Measurements from ENCODE around the gene CCDC57. TPM values are rescaled to one million over a fixed set of nuclear protein-coding genes. Genes with fewer than 3 reads are reported as not detected.

The CCDC57 gene
- total RNA-seq, 1 donor: 21.0 TPM

- no peak overlapping the region for H2AFZ ChIP-seq (ENCODE audit: low read length)
- no peaks in the 10 kb centered on the region for H3K9me3 ChIP-seq (ENCODE audit: low read depth, low read length)
- peak; percentile 82 for DNase-seq (ENCODE audit: insufficient read length, low spot score, missing footprints)
- no peaks in the 10 kb centered on the region for H3K4me1 ChIP-seq (ENCODE audit: insufficient read depth, low read length)
- H3K27me3 ChIP-seq (ENCODE audit: insufficient read depth, low read length): no peaks in the 10 kb centered on the region
- no peaks in the 10 kb centered on the region for H4K20me1 ChIP-seq (ENCODE audit: insufficient read depth, low read length)
- peaks cover 34% of the 10 kb centered on the region for H3K36me3 ChIP-seq (ENCODE audit: insufficient read depth, low read length)
- H3K4me2 ChIP-seq (ENCODE audit: insufficient read depth, low read length): no peak overlapping the region
- H3K27ac ChIP-seq (ENCODE audit: low read depth, low read length): no peak overlapping the region
- no peak for TF ChIP-seq CTCF (IDR thresholded peaks at IDR 0.05; ENCODE audit: extremely low read depth, low read depth, low read length)
- no peaks in the 10 kb centered on the region for H3K79me2 ChIP-seq (ENCODE audit: insufficient read depth, low read length)
- no peak overlapping the region for H3K4me3 ChIP-seq (ENCODE audit: insufficient read depth, low read length)
Measured at GRCh38 chr17:82188001-82188961, 24.4 kb downstream of the CCDC57 start.

- Histone ChIP-seq H3K36me3 (ENCODE audit: insufficient read depth, low read length) (peaks cover 32% of the 10 kb centered on the region), H3K4me2 (ENCODE audit: insufficient read depth, low read length) (no peak overlapping the region), H3K27ac (ENCODE audit: low read depth, low read length) (no peak overlapping the region), H3K79me2 (ENCODE audit: insufficient read depth, low read length) (no peaks in the 10 kb centered on the region), H3K27me3 (ENCODE audit: insufficient read depth, low read length) (no peaks in the 10 kb centered on the region), H3K9me3 (ENCODE audit: low read depth, low read length) (no peaks in the 10 kb centered on the region), H3K4me3 (ENCODE audit: insufficient read depth, low read length) (no peak overlapping the region), H4K20me1 (ENCODE audit: insufficient read depth, low read length) (no peaks in the 10 kb centered on the region), H3K4me1 (ENCODE audit: insufficient read depth, low read length) (no peaks in the 10 kb centered on the region), H2AFZ (ENCODE audit: low read length) (no peak overlapping the region)
- no peak for TF ChIP-seq CTCF (IDR thresholded peaks at IDR 0.05; ENCODE audit: extremely low read depth, low read depth, low read length)
- DNase-seq (ENCODE audit: insufficient read length, low spot score, missing footprints): no peak
Measured at GRCh38 chr17:82187500-82187899, 25.1 kb downstream of the CCDC57 start.

GRCh38 chr17:82186221-82186620 lies 26.4 kb downstream of the CCDC57 start:
- Histone ChIP-seq H3K27ac (ENCODE audit: low read depth, low read length) (no peak overlapping the region), H2AFZ (ENCODE audit: low read length) (no peak overlapping the region), H3K36me3 (ENCODE audit: insufficient read depth, low read length) (peaks cover 30% of the 10 kb centered on the region), H4K20me1 (ENCODE audit: insufficient read depth, low read length) (no peaks in the 10 kb centered on the region), H3K4me2 (ENCODE audit: insufficient read depth, low read length) (no peak overlapping the region), H3K27me3 (ENCODE audit: insufficient read depth, low read length) (no peaks in the 10 kb centered on the region), H3K9me3 (ENCODE audit: low read depth, low read length) (no peaks in the 10 kb centered on the region), H3K79me2 (ENCODE audit: insufficient read depth, low read length) (no peaks in the 10 kb centered on the region), H3K4me3 (ENCODE audit: insufficient read depth, low read length) (no peak overlapping the region), H3K4me1 (ENCODE audit: insufficient read depth, low read length) (no peaks in the 10 kb centered on the region)
- DNase-seq (ENCODE audit: insufficient read length, low spot score, missing footprints): no peak
- TF ChIP-seq CTCF (IDR thresholded peaks at IDR 0.05; ENCODE audit: extremely low read depth, low read depth, low read length): no peak

- no peak for DNase-seq (ENCODE audit: insufficient read length, low spot score, missing footprints)
- Histone ChIP-seq H3K79me2 (ENCODE audit: insufficient read depth, low read length) (no peaks in the 10 kb centered on the region), H3K4me2 (ENCODE audit: insufficient read depth, low read length) (no peak overlapping the region), H3K27me3 (ENCODE audit: insufficient read depth, low read length) (no peaks in the 10 kb centered on the region), H3K27ac (ENCODE audit: low read depth, low read length) (no peak overlapping the region), H3K9me3 (ENCODE audit: low read depth, low read length) (no peaks in the 10 kb centered on the region), H3K4me3 (ENCODE audit: insufficient read depth, low read length) (no peak overlapping the region), H3K36me3 (ENCODE audit: insufficient read depth, low read length) (peaks cover 26% of the 10 kb centered on the region), H4K20me1 (ENCODE audit: insufficient read depth, low read length) (no peaks in the 10 kb centered on the region), H2AFZ (ENCODE audit: low read length) (no peak overlapping the region), H3K4me1 (ENCODE audit: insufficient read depth, low read length) (no peaks in the 10 kb centered on the region)
- TF ChIP-seq CTCF (IDR thresholded peaks at IDR 0.05; ENCODE audit: extremely low read depth, low read depth, low read length): no peak
Measured at GRCh38 chr17:82184761-82185160, 27.9 kb downstream of the CCDC57 start.

All from osteoblast (primary cell).